ENCODE results near the gene TLCD4. TPM values are rescaled to one million over a fixed set of nuclear protein-coding genes. Genes with fewer than 3 reads are reported as not detected.
"Not testable (repeated sequence)": the region's sequence is repeated elsewhere in the genome, so short reads cannot be mapped to it uniquely, and the experiment has no call there.

The TLCD4 gene
- total RNA-seq, 1 experiment from 2014 or later = 6.0 TPM

GRCh38 chr1:95154096-95154495, 36.9 kb downstream of the TLCD4 start:
- DNase-seq (ENCODE audit: low spot score) = no peak

GRCh38 chr1:95165569-95165968, 48.4 kb downstream of the TLCD4 start:
- DNase-seq (ENCODE audit: low spot score) = not testable (repeated sequence)

Other genes starting within 250 kb of the TLCD4 start
- gene CNN3, start 190.2 kb upstream of the TLCD4 start, total RNA-seq (2014; rRNA removed; shearing (Covaris generic)) = 121 and 137 TPM in 2 replicates
- 1.4 and 1.7 TPM in 2 replicates for gene ALG14, start 44.4 kb upstream of the TLCD4 start, total RNA-seq (2014; rRNA removed; shearing (Covaris generic))
- 6.7 and 10.8 TPM in 2 replicates for gene RWDD3, start 116.9 kb downstream of the TLCD4 start, total RNA-seq (2014; rRNA removed; shearing (Covaris generic))

Data from H4 (cell line).